GM18511 (cell line): ENCODE data around the gene MT1H.

Experiments used
- ATAC-seq: cut with Tn5 transposase; IDR thresholded peaks from one replicate; pipeline ENCODE4 v1.9.1; 2021; ENCODE audit warnings: mild to moderate bottlenecking, moderate library complexity; ENCODE audit not compliant: unreplicated experiment

The MT1H gene

GRCh38 chr16:56684256-56684925 is 14.8 kb downstream of the MT1H start:
- ATAC-seq: no peak

GRCh38 chr16:56684926-56685590 is 15.4 kb downstream of the MT1H start:
- ATAC-seq: no peak

- no peak for ATAC-seq
These were observed 17.1 kb downstream of the MT1H start for GRCh38 chr16:56686758-56687157.

GRCh38 chr16:56688762-56689161 is 19.1 kb downstream of the MT1H start:
- ATAC-seq: no peak

GRCh38 chr16:56689171-56689570 is 19.6 kb downstream of the MT1H start:
- no peak for ATAC-seq

- ATAC-seq: no peak
These were observed 21.0 kb downstream of the MT1H start for GRCh38 chr16:56690420-56691122.

GRCh38 chr16:56691885-56692284 is 22.3 kb downstream of the MT1H start:
- ATAC-seq: no peak

- no peak for ATAC-seq
These were observed 25.6 kb downstream of the MT1H start for GRCh38 chr16:56695246-56695645.

GRCh38 chr16:56697456-56698155 is 28.0 kb downstream of the MT1H start:
- no peak for ATAC-seq

GRCh38 chr16:56700195-56700594 is 30.6 kb downstream of the MT1H start:
- no peak for ATAC-seq

- ATAC-seq: no peak
These were observed 31.0 kb downstream of the MT1H start for GRCh38 chr16:56700631-56701030.

- ATAC-seq: no peak
These were observed 31.9 kb downstream of the MT1H start for GRCh38 chr16:56701534-56701933.

GRCh38 chr16:56702836-56703235 is 33.2 kb downstream of the MT1H start:
- no peak for ATAC-seq

GRCh38 chr16:56708525-56709442 is 39.2 kb downstream of the MT1H start:
- no peak for ATAC-seq

GRCh38 chr16:56709443-56710040 is 39.9 kb downstream of the MT1H start:
- no peak for ATAC-seq

- ATAC-seq: no peak
These were observed 40.6 kb downstream of the MT1H start for GRCh38 chr16:56710181-56710737.

GRCh38 chr16:56711862-56712261 is 42.2 kb downstream of the MT1H start:
- ATAC-seq: no peak

GRCh38 chr16:56713794-56714193 is 44.2 kb downstream of the MT1H start:
- no peak for ATAC-seq

GRCh38 chr16:56715126-56715525 is 45.5 kb downstream of the MT1H start:
- ATAC-seq: no peak

- ATAC-seq: no peak
These were observed 47.1 kb downstream of the MT1H start for GRCh38 chr16:56716761-56717160.
